DND-41 (cell line): ENCODE data around the gene MB21D2.

Source experiments
- CTCF ChIP-seq: IDR thresholded peaks from 2 replicates; pipeline ENCODE4 v1.5.1; 2012; ENCODE audit warnings: borderline replicate concordance, low read length, moderate library complexity, mild to moderate bottlenecking; ENCODE audit not compliant: poor library complexity, severe bottlenecking; ENCODE audit errors: extremely low read depth
- EZH2 ChIP-seq: IDR thresholded peaks from 3 replicates; pipeline ENCODE4 v1.6.1; 2012; ENCODE audit warnings: borderline replicate concordance, low read depth, mild to moderate bottlenecking, moderate library complexity, low read length, inconsistent platforms; ENCODE audit not compliant: severe bottlenecking

- no peak for TF ChIP-seq CTCF
- no peak for TF ChIP-seq EZH2
Observed at GRCh38 chr3:192880313-192880712, 37.3 kb downstream of the MB21D2 start.
